ENCODE measurements around the gene LAMB2. TPM values are rescaled to one million over a fixed set of nuclear protein-coding genes. Genes with fewer than 3 reads are reported as not detected.
A peak's percentile ranks its signal among the peaks of the same experiment; 100 is the strongest.

Gene LAMB2
- total RNA-seq, 1 donor from 2014 or later: 772 TPM

- intact Hi-C loops (cut with micrococcal nuclease): no loop called here
- no peaks in the 10 kb centered on the region for H3K27me3 ChIP-seq (ENCODE audit: low read depth)
- H3K4me1 ChIP-seq: no peaks in the 10 kb centered on the region
- TF ChIP-seq CTCF (IDR thresholded peaks at IDR 0.05; ENCODE audit: borderline replicate concordance): no peak
- H3K36me3 ChIP-seq: no peaks in the 10 kb centered on the region
- no peak overlapping the region for H3K27ac ChIP-seq (replicated peaks)
- H3K4me3 ChIP-seq: no peak overlapping the region
- H3K9me3 ChIP-seq (replicated peaks): no peaks in the 10 kb centered on the region
- DNase-seq: no peak
Observed at GRCh38 chr3:49148159-49148558, 15.3 kb upstream of the LAMB2 start.

GRCh38 chr3:49140080-49140479, 7.2 kb upstream of the LAMB2 start:
- no peak for DNase-seq
- Histone ChIP-seq H3K4me1 (no peaks in the 10 kb centered on the region), H3K9me3 (replicated peaks) (peaks cover 7% of the 10 kb centered on the region), H3K36me3 (no peaks in the 10 kb centered on the region), H3K4me3 (no peak overlapping the region), H3K27me3 (ENCODE audit: low read depth) (peaks cover 7% of the 10 kb centered on the region), H3K27ac (replicated peaks) (no peak overlapping the region)
- intact Hi-C loops (cut with micrococcal nuclease): no loop called here
- no peak for TF ChIP-seq CTCF (IDR thresholded peaks at IDR 0.05; ENCODE audit: borderline replicate concordance)

GRCh38 chr3:49135499-49135898, 2.6 kb upstream of the LAMB2 start:
- intact Hi-C loops (cut with micrococcal nuclease): no loop called here
- H3K36me3 ChIP-seq: peaks cover 8% of the 10 kb centered on the region
- H3K4me3 ChIP-seq: no peak overlapping the region
- no peaks in the 10 kb centered on the region for H3K9me3 ChIP-seq (replicated peaks)
- no peak for DNase-seq
- no peak for TF ChIP-seq CTCF (IDR thresholded peaks at IDR 0.05; ENCODE audit: borderline replicate concordance)
- peaks cover 42% of the 10 kb centered on the region for H3K4me1 ChIP-seq
- peaks cover 7% of the 10 kb centered on the region for H3K27me3 ChIP-seq (ENCODE audit: low read depth)
- no peak overlapping the region for H3K27ac ChIP-seq (replicated peaks)

- Histone ChIP-seq H3K36me3 (peaks cover 16% of the 10 kb centered on the region), H3K27me3 (ENCODE audit: low read depth) (peaks cover 3% of the 10 kb centered on the region), H3K4me1 (peaks cover 51% of the 10 kb centered on the region), H3K9me3 (replicated peaks) (no peaks in the 10 kb centered on the region), H3K27ac (replicated peaks) (peak overlapping the region; percentile 94), H3K4me3 (peak overlapping the region; percentile 93)
- TF ChIP-seq CTCF (IDR thresholded peaks at IDR 0.05; ENCODE audit: borderline replicate concordance): no peak
- no peak for DNase-seq
- intact Hi-C loops (cut with micrococcal nuclease): no loop called here
Observed at GRCh38 chr3:49134471-49135265, 1.8 kb upstream of the LAMB2 start.

- intact Hi-C loops (cut with micrococcal nuclease): no loop called here
Observed at GRCh38 chr3:49133226-49133951, 539 bp upstream of the LAMB2 start.

More at GRCh38 chr3:49133226-49133951, 539 bp upstream of the LAMB2 start:
- Histone ChIP-seq H3K4me1 (peaks cover 63% of the 10 kb centered on the region), H3K36me3 (peaks cover 29% of the 10 kb centered on the region), H3K27ac (replicated peaks) (peak overlapping the region; percentile 94), H3K27me3 (ENCODE audit: low read depth) (peaks cover 3% of the 10 kb centered on the region), H3K4me3 (peak overlapping the region; percentile 93), H3K9me3 (replicated peaks) (no peaks in the 10 kb centered on the region)
- DNase-seq: peak; percentile 90
- no peak for TF ChIP-seq CTCF (IDR thresholded peaks at IDR 0.05; ENCODE audit: borderline replicate concordance)
